Activated CD4-positive, alpha-beta T cell treated with anti-CD3 and anti-CD28 coated beads, Interleukin-2, amount 50 U/mL, for 48 hours (primary cell): ENCODE results near the gene YPEL2.
"Not testable (repeated sequence)": the region's sequence is repeated elsewhere in the genome, so short reads cannot be mapped to it uniquely, and the experiment has no call there.

Experiments used
- DNase-seq, 2 experiments: peaks; one replicate each; pipeline ENCODE4 v3.0.0-alpha.2; 2020

The YPEL2 gene

GRCh38 chr17:59378675-59379074 lies 47.2 kb downstream of the YPEL2 start:
- no peak for DNase-seq

GRCh38 chr17:59380474-59380873 lies 49.0 kb downstream of the YPEL2 start:
- no peak for DNase-seq

- DNase-seq, result no peak
These were observed 50.5 kb downstream of the YPEL2 start for GRCh38 chr17:59381716-59382570.

- DNase-seq, result no peak
These were observed 52.4 kb downstream of the YPEL2 start for GRCh38 chr17:59383893-59384292.

- no peak for DNase-seq
These were observed 56.1 kb downstream of the YPEL2 start for GRCh38 chr17:59387351-59388068.

- no peak for DNase-seq
These were observed 56.7 kb downstream of the YPEL2 start for GRCh38 chr17:59388069-59388556.

GRCh38 chr17:59389066-59389465 lies 57.6 kb downstream of the YPEL2 start:
- no peak for DNase-seq

GRCh38 chr17:59391021-59391420 lies 59.6 kb downstream of the YPEL2 start:
- no peak for DNase-seq

GRCh38 chr17:59392973-59393679 lies 61.7 kb downstream of the YPEL2 start:
- no peak for DNase-seq

- not testable (repeated sequence) for DNase-seq
These were observed 62.4 kb downstream of the YPEL2 start for GRCh38 chr17:59393742-59394410.

GRCh38 chr17:59396134-59396826 lies 64.8 kb downstream of the YPEL2 start:
- DNase-seq, result no peak

- no peak for DNase-seq
These were observed 66.0 kb downstream of the YPEL2 start for GRCh38 chr17:59397316-59398073.

GRCh38 chr17:59399914-59400313 lies 68.5 kb downstream of the YPEL2 start:
- DNase-seq, result no peak

- DNase-seq, result no peak
These were observed 69.4 kb downstream of the YPEL2 start for GRCh38 chr17:59400858-59401257.

- no peak for DNase-seq
These were observed 69.8 kb downstream of the YPEL2 start for GRCh38 chr17:59401274-59401673.

- DNase-seq, result no peak
These were observed 70.3 kb downstream of the YPEL2 start for GRCh38 chr17:59401725-59402124.

GRCh38 chr17:59402760-59403159 lies 71.3 kb downstream of the YPEL2 start:
- no peak for DNase-seq

GRCh38 chr17:59404471-59404870 lies 73.0 kb downstream of the YPEL2 start:
- DNase-seq, result no peak

GRCh38 chr17:59405944-59406705 lies 74.7 kb downstream of the YPEL2 start:
- DNase-seq, result no peak

GRCh38 chr17:59406808-59407381 lies 75.4 kb downstream of the YPEL2 start:
- DNase-seq, result no peak
